Panc1 (cell line): ENCODE data around the gene ADCY1. TPM values are rescaled to one million over a fixed set of nuclear protein-coding genes. Genes with fewer than 3 reads are reported as not detected.

Experiments used
- ATAC-seq: fragments of 200-7000 bp; cut with Tn5 transposase; 2 replicates; pipeline ENCODE4 v1.9.1; 2020; ENCODE audit warnings: mild to moderate bottlenecking, moderate library complexity
- BruUV-seq: library from RNA; stranded (reverse); fragments of 400-500 nt; replicated peaks from 2 replicates; lab custom pipeline; 2021; lab: Mats Ljungman, UMichigan
- CTCF ChIA-PET: fragments of 300-600 bp; sonication (Branson Sonifier 250); formaldehyde crosslinking; loops from one replicate; lab custom pipeline; 2022; ENCODE audit warnings: antibody characterized with exemption; lab: Charles Lee
- POLR2A ChIA-PET: fragments of 300-600 bp; sonication (Branson Sonifier 250); formaldehyde crosslinking; loops from one replicate; lab custom pipeline; 2022; ENCODE audit warnings: antibody characterized with exemption; lab: Charles Lee
- DNase-seq: peaks from one replicate; pipeline ENCODE4 v3.0.0-alpha.2; 2010; ENCODE audit warnings: low read depth, low spot score
- H3K27ac ChIP-seq: 2 replicates; pipeline ENCODE4 v1.5.1; 2011; ENCODE audit warnings: mild to moderate bottlenecking, low read length, inconsistent platforms
- H3K27me3 ChIP-seq: fragments of 200-500 bp; sonication (Bioruptor generic); 2 replicates; pipeline ENCODE4 v1.6.0; 2014; ENCODE audit warnings: low read length, inconsistent platforms; ENCODE audit not compliant: control insufficient read depth, insufficient read depth
- H3K36me3 ChIP-seq: fragments of 200-500 bp; sonication (Bioruptor generic); 2 replicates; pipeline ENCODE4 v1.5.1; 2014; ENCODE audit warnings: inconsistent platforms, mild to moderate bottlenecking, low read length, moderate library complexity; ENCODE audit not compliant: control insufficient read depth, insufficient read depth
- H3K4me1 ChIP-seq: 2 replicates; pipeline ENCODE4 v1.5.1; 2011; ENCODE audit warnings: inconsistent platforms, mild to moderate bottlenecking, low read length, moderate library complexity; ENCODE audit not compliant: control insufficient read depth, insufficient read depth
- H3K4me3 ChIP-seq, 2 experiments: 2 replicates each; pipeline ENCODE4 v1.5.1; 2011 to 2012; ENCODE audit warnings: low read depth in 2 of 2, low read length in 2 of 2, mild to moderate bottlenecking in 2 of 2, inconsistent platforms in 1 of 2, moderate library complexity in 1 of 2
- H3K9me3 ChIP-seq: fragments of 200-500 bp; sonication (Bioruptor generic); 2 replicates; pipeline ENCODE4 v1.5.1; 2014; ENCODE audit warnings: low read depth, mild to moderate bottlenecking, inconsistent platforms, low read length, moderate library complexity; ENCODE audit not compliant: control insufficient read depth, insufficient read depth
- POLR2AphosphoS5 ChIP-seq: IDR thresholded peaks from 2 replicates; pipeline ENCODE4 v1.6.1; 2012; ENCODE audit warnings: mild to moderate bottlenecking, low read depth, low read length, moderate library complexity
- SIN3A ChIP-seq: IDR thresholded peaks from 2 replicates; pipeline ENCODE4 v1.6.1; 2012; ENCODE audit warnings: low read depth, mild to moderate bottlenecking, low read length, moderate library complexity, borderline replicate concordance; ENCODE audit not compliant: insufficient read depth
- TCF7L2 ChIP-seq: IDR thresholded peaks from 2 replicates; pipeline ENCODE4 v1.6.1; 2011; ENCODE audit warnings: mild to moderate bottlenecking, low read depth, low read length, inconsistent platforms
- in situ Hi-C: cut with HindIII; loops from 2 replicates; pipeline ENCODE4 v1.10.0; 2016; ENCODE audit warnings: low sequenced_read_pairs, low pct_unique_long_range_greater_than_20kb
- intact Hi-C: fragments of 100-400 bp; cut with micrococcal nuclease; formaldehyde crosslinking; loops from one replicate; pipeline ENCODE4 v1.10.0; 2022; ENCODE audit not compliant: unreplicated experiment
- total RNA-seq: library from RNA; stranded (reverse); gene quantifications from one replicate; pipeline ENCODE4 v1.2.1, GENCODE V29; 2021; ENCODE audit not compliant: unreplicated experiment
- TF ChIP-seq, protein P1 (sequence below): fragments of 450-650 bp; IDR thresholded peaks from 2 replicates; pipeline ENCODE4 v1.5.1; 2017; ENCODE audit warnings: mild to moderate bottlenecking
- TF ChIP-seq, protein P2 (sequence below), 2 experiments: IDR thresholded peaks; 2 replicates each; pipeline ENCODE4 v1.6.1; 2011 to 2012; ENCODE audit warnings: low read depth in 2 of 2, control low read depth in 1 of 2, low read length in 1 of 2, mild to moderate bottlenecking in 1 of 2, moderate library complexity in 1 of 2; ENCODE audit not compliant: insufficient read depth in 1 of 2

The ADCY1 gene
- total RNA-seq, 1 experiment from 2014 or later, result 2.1 TPM

DNA sequence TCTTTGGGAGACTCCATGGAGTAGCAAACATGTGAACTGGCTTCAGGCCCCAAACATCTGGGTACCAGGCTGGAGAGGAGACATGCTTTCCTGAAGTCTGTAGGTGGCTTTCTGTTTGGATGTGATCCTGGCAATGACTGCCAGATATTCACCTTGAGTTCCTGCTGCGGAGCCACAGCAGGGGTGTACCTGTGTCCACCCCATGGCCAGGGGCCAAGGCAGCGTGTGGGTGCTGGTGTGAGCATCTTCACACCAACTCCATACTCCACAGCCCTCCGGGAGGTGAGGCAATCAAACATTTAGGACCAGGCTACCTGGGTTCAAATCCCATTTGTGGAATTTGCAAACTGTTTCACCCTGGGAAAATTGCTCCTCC is 113.0 kb downstream of the ADCY1 start:
- no TSS peak for BruUV-seq
- DNase-seq (no peak), ATAC-seq (no peak)
- H3K36me3 ChIP-seq, result no peaks in the 10 kb centered on the region
- H3K4me3 ChIP-seq, result no peak overlapping the region
- ChIA-PET POLR2A (no interaction called here), CTCF (no interaction called here)
- no peaks in the 10 kb centered on the region for H3K9me3 ChIP-seq
- H3K27ac ChIP-seq, result no peak overlapping the region
- no peaks in the 10 kb centered on the region for H3K4me1 ChIP-seq
- TF ChIP-seq TCF7L2 (no peak), SIN3A (no peak), POLR2AphosphoS5 (no peak)
- TF ChIP-seq, protein P1, sequence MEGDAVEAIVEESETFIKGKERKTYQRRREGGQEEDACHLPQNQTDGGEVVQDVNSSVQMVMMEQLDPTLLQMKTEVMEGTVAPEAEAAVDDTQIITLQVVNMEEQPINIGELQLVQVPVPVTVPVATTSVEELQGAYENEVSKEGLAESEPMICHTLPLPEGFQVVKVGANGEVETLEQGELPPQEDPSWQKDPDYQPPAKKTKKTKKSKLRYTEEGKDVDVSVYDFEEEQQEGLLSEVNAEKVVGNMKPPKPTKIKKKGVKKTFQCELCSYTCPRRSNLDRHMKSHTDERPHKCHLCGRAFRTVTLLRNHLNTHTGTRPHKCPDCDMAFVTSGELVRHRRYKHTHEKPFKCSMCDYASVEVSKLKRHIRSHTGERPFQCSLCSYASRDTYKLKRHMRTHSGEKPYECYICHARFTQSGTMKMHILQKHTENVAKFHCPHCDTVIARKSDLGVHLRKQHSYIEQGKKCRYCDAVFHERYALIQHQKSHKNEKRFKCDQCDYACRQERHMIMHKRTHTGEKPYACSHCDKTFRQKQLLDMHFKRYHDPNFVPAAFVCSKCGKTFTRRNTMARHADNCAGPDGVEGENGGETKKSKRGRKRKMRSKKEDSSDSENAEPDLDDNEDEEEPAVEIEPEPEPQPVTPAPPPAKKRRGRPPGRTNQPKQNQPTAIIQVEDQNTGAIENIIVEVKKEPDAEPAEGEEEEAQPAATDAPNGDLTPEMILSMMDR, result no peak
- TF ChIP-seq, protein P2, sequence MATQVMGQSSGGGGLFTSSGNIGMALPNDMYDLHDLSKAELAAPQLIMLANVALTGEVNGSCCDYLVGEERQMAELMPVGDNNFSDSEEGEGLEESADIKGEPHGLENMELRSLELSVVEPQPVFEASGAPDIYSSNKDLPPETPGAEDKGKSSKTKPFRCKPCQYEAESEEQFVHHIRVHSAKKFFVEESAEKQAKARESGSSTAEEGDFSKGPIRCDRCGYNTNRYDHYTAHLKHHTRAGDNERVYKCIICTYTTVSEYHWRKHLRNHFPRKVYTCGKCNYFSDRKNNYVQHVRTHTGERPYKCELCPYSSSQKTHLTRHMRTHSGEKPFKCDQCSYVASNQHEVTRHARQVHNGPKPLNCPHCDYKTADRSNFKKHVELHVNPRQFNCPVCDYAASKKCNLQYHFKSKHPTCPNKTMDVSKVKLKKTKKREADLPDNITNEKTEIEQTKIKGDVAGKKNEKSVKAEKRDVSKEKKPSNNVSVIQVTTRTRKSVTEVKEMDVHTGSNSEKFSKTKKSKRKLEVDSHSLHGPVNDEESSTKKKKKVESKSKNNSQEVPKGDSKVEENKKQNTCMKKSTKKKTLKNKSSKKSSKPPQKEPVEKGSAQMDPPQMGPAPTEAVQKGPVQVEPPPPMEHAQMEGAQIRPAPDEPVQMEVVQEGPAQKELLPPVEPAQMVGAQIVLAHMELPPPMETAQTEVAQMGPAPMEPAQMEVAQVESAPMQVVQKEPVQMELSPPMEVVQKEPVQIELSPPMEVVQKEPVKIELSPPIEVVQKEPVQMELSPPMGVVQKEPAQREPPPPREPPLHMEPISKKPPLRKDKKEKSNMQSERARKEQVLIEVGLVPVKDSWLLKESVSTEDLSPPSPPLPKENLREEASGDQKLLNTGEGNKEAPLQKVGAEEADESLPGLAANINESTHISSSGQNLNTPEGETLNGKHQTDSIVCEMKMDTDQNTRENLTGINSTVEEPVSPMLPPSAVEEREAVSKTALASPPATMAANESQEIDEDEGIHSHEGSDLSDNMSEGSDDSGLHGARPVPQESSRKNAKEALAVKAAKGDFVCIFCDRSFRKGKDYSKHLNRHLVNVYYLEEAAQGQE (IDR thresholded peaks at IDR 0.05; ENCODE audit: insufficient read depth in 1 of 2, low read depth in 2 of 2, low read length in 1 of 2), result no peak
- intact Hi-C loops, result no loop called here
- in situ Hi-C loops, result no loop called here
- peaks cover 5% of the 10 kb centered on the region for H3K27me3 ChIP-seq

DNA sequence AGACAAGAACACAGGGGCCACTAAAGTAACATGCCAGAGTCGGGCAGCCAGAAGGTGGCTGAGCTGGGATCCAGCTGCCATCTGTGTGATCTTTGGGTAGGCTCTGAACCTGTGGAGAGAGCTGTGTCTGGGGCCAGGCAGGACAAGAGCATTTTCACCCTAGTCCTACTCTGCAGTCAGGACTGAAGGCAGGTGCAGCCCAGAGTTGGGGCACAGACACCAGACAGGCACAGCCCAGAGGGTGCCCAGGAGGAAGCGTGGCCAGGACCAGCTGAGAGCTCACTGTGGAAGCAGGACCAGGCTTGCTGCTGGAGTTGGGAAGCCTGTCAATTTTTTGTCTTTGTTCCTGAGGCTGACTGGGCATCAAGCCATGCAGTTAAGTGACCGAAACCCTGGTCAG is 113.6 kb downstream of the ADCY1 start:
- ChIA-PET CTCF (no interaction called here), POLR2A (no interaction called here)
- Histone ChIP-seq H3K4me1 (no peaks in the 10 kb centered on the region), H3K36me3 (no peaks in the 10 kb centered on the region), H3K27me3 (peaks cover 5% of the 10 kb centered on the region), H3K4me3 (no peak overlapping the region), H3K27ac (no peak overlapping the region), H3K9me3 (no peaks in the 10 kb centered on the region)
- intact Hi-C loops, result no loop called here
- DNase-seq (no peak), ATAC-seq (no peak)
- in situ Hi-C loops, result no loop called here
- TF ChIP-seq TCF7L2 (no peak), POLR2AphosphoS5 (no peak), SIN3A (no peak)
- TF ChIP-seq, protein P1, result no peak
- TF ChIP-seq, protein P2 (IDR thresholded peaks at IDR 0.05; ENCODE audit: insufficient read depth in 1 of 2, low read depth in 2 of 2, low read length in 1 of 2), result no peak
- no TSS peak for BruUV-seq
